Measurements from ENCODE around the gene EXD2.

- TF ChIP-seq KLF15 (CRISPR knock-in tag; IDR thresholded peaks at IDR 0.05; ENCODE audit: borderline replicate concordance) (no peak), ZMAT3 (CRISPR knock-in tag; conservative IDR thresholded peaks at IDR 0.05) (no peak), YY1 (IDR thresholded peaks at IDR 0.05; ENCODE audit: insufficient read depth, insufficient replicate concordance, low read depth, low read length) (no peak), ETV5 (CRISPR knock-in tag; IDR thresholded peaks at IDR 0.05; ENCODE audit: borderline replicate concordance) (no peak), POLR2AphosphoS2 (IDR thresholded peaks at IDR 0.05; ENCODE audit: low read depth, low read length) (no peak), SMARCC2 (IDR thresholded peaks at IDR 0.05) (no peak), SP2 (CRISPR knock-in tag; IDR thresholded peaks at IDR 0.05) (no peak), GPN1 (CRISPR knock-in tag; IDR thresholded peaks at IDR 0.05; ENCODE audit: borderline replicate concordance) (no peak), ZNF660 (CRISPR knock-in tag; IDR thresholded peaks at IDR 0.05; ENCODE audit: borderline replicate concordance, low read depth) (no peak), PAX8 (CRISPR knock-in tag; IDR thresholded peaks at IDR 0.05; ENCODE audit: borderline replicate concordance) (no peak)
- TF ChIP-seq, protein P1, sequence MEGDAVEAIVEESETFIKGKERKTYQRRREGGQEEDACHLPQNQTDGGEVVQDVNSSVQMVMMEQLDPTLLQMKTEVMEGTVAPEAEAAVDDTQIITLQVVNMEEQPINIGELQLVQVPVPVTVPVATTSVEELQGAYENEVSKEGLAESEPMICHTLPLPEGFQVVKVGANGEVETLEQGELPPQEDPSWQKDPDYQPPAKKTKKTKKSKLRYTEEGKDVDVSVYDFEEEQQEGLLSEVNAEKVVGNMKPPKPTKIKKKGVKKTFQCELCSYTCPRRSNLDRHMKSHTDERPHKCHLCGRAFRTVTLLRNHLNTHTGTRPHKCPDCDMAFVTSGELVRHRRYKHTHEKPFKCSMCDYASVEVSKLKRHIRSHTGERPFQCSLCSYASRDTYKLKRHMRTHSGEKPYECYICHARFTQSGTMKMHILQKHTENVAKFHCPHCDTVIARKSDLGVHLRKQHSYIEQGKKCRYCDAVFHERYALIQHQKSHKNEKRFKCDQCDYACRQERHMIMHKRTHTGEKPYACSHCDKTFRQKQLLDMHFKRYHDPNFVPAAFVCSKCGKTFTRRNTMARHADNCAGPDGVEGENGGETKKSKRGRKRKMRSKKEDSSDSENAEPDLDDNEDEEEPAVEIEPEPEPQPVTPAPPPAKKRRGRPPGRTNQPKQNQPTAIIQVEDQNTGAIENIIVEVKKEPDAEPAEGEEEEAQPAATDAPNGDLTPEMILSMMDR (CRISPR knock-in tag; IDR thresholded peaks at IDR 0.05) = no peak
Measured at GRCh38 chr14:69263364-69263763, 72.1 kb downstream of the EXD2 start.

All from HepG2 (cell line).